Small intestine (tissue), 7 donors: ENCODE measurements around the gene CER1. TPM values are rescaled to one million over a fixed set of nuclear protein-coding genes. Genes with fewer than 3 reads are reported as not detected.

Source experiments
- DNase-seq, 2 donors: peaks; one replicate each; pipeline versions ENCODE4 v3.0.0 to v3.0.0-alpha.2; 2013
- FAIRE-seq: peaks from 2 replicates; lab custom pipeline; 2012; peaks lifted over from hg19 to GRCh38; lab: Jason Lieb, UNC
- H3K27ac ChIP-seq, 3 donors: one replicate each; pipeline ENCODE4 v1.5.1; 2013; ENCODE audit warnings: low read length in 2 of 3, mild to moderate bottlenecking in 2 of 3, control low read depth in 1 of 3, inconsistent platforms in 1 of 3, low read depth in 1 of 3, moderate library complexity in 1 of 3
- H3K27me3 ChIP-seq, 3 donors: one replicate each; pipeline ENCODE4 v1.6.1; 2013; ENCODE audit warnings: low read length in 3 of 3, inconsistent platforms in 1 of 3; ENCODE audit not compliant: control insufficient read depth in 3 of 3, insufficient read depth in 3 of 3
- H3K36me3 ChIP-seq, 3 donors: one replicate each; pipeline ENCODE4 v1.6.1; 2013; ENCODE audit warnings: low read length in 3 of 3, inconsistent platforms in 1 of 3, low read depth in 1 of 3, mild to moderate bottlenecking in 1 of 3, moderate library complexity in 1 of 3; ENCODE audit not compliant: control insufficient read depth in 3 of 3, insufficient read depth in 2 of 3
- H3K4me1 ChIP-seq, 3 donors: one replicate each; pipeline ENCODE4 v1.6.1; 2013; ENCODE audit warnings: low read length in 2 of 3, inconsistent platforms in 1 of 3, low read depth in 1 of 3, mild to moderate bottlenecking in 1 of 3, moderate library complexity in 1 of 3; ENCODE audit not compliant: control insufficient read depth in 3 of 3, insufficient read depth in 2 of 3
- H3K4me3 ChIP-seq, 3 donors: one replicate each; pipeline ENCODE4 v1.5.1; 2013; ENCODE audit warnings: low read length in 3 of 3, control low read depth in 1 of 3, inconsistent platforms in 1 of 3, low read depth in 1 of 3, mild to moderate bottlenecking in 1 of 3, moderate library complexity in 1 of 3
- H3K9me3 ChIP-seq, 2 donors: one replicate each; pipeline ENCODE4 v1.6.1; 2013; ENCODE audit warnings: low read depth in 1 of 2, low read length in 1 of 2; ENCODE audit not compliant: control insufficient read depth in 2 of 2, insufficient read depth in 1 of 2
- WGBS, 3 donors: extraction: QIAGEN DNeasy Blood & Tissue Kit; methylation state at CpG; one replicate each; pipeline ENCODE4 v1.1.7; 2013; 5-methylcytosine and 5-hydroxymethylcytosine counted together
- polyA plus RNA-seq, 4 donors: library from polyadenylated mRNA; stranded (reverse) in 3 of 4; unstranded in 1 of 4; fragments of 200-250 nt in 3 of 4; fragments of 120-200 nt in 1 of 4; gene quantifications; one replicate each; pipeline versions ENCODE4 v1.2.1 to v1.2.3, GENCODE V29; 2013
- donor health status: healthy with polysubstance abuse.
- donor health status: control.
- donor health status: control.
- donor health status: Bipolar disorder and iron deficiency.
- donor health status: healthy.

CER1 gene
- polyA plus RNA-seq, 4 donors = 0.04 TPM; not detected in 3

DNA sequence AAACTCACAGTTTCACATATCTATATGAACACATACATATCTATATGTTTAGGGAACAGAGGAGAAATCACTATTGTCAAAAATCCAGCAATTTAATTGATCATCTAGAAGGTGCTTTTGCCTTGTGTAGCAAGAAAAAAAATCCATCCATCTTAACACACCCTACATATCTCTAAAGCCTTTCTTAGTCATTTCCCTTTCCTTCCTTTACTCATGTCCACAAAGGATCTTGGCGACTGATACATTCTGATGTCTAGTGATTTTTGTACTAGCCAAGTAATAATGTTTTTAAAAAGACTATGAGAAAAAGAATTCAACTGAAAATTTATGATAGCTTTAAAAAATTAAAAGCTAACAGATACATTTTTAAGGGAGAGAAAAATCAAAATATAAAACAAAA is 51.8 kb downstream of the CER1 start:
- H3K4me1 ChIP-seq = no peaks in the 10 kb centered on the region
- H3K9me3 ChIP-seq = no peaks in the 10 kb centered on the region
- H3K27ac ChIP-seq = no peak overlapping the region
- H3K4me3 ChIP-seq = no peak overlapping the region
- no peaks in the 10 kb centered on the region for H3K27me3 ChIP-seq
- H3K36me3 ChIP-seq = peaks cover 0 to 4% (median 2%) of the 10 kb centered on the region in 3 donors
- no peak for DNase-seq
- 40 to 82% (median 75%) methylated on average over 1 of the region's 1 CpG for WGBS, 3 donors
- no peak for FAIRE-seq

Other genes with a start within 250 kb of the CER1 start
- gene ZDHHC21, start 29.3 kb downstream of the CER1 start, polyA plus RNA-seq = 10 to 100 TPM in 1 of 4 donors, 1 to 10 TPM in 3; 3.2 to 15.4 (median 4.9) TPM
- gene FREM1, start 187.7 kb upstream of the CER1 start, polyA plus RNA-seq = 10 to 100 TPM in 2 of 4 donors, 1 to 10 TPM in 2; 1.1 to 16.9 (median 9.3) TPM